Cardiac septum (tissue), 1 donor: Measurements from ENCODE around the gene MZT1. TPM values are rescaled to one million over a fixed set of nuclear protein-coding genes. Genes with fewer than 3 reads are reported as not detected.
A peak's percentile ranks its signal among the peaks of the same experiment; 100 is the strongest.
"Not testable (repeated sequence)": the region's sequence is repeated elsewhere in the genome, so short reads cannot be mapped to it uniquely, and the experiment has no call there.

Source experiments
- DNase-seq: peaks from one replicate; pipeline ENCODE4 v3.0.0-alpha.2; 2020; ENCODE audit warnings: low spot score
- intact Hi-C: fragments of 100-400 bp; cut with DNase I; formaldehyde crosslinking; loops from one replicate; pipeline ENCODE4 v1.14.0; 2022
- long read RNA-seq: library from polyadenylated mRNA; unstranded; transcript quantifications from one replicate; pipeline ENCODE4 v2.0.0, GENCODE V29; 2021
- total RNA-seq: library from RNA; stranded (reverse); fragmentation: NEBNext Ultra II Directional; extraction: Animal tissue kit (Norgen Biotek cat#: 25700); gene quantifications from one replicate; pipeline ENCODE4 v1.2.1, GENCODE V29; 2021
- donor health status: DM: no; HTN: no; CAD: no.

Gene MZT1
- total RNA-seq = 7.4 TPM
- long read RNA-seq, transcript MZT1-201 (3 exons, 2,299 nt) = major isoform, 26 of 27 reads
- long read RNA-seq, partial matches to known transcripts = 1 of 27 reads
- long read RNA-seq, other reads (novel, unspliced or antisense) = 0 of 27 reads

DNA sequence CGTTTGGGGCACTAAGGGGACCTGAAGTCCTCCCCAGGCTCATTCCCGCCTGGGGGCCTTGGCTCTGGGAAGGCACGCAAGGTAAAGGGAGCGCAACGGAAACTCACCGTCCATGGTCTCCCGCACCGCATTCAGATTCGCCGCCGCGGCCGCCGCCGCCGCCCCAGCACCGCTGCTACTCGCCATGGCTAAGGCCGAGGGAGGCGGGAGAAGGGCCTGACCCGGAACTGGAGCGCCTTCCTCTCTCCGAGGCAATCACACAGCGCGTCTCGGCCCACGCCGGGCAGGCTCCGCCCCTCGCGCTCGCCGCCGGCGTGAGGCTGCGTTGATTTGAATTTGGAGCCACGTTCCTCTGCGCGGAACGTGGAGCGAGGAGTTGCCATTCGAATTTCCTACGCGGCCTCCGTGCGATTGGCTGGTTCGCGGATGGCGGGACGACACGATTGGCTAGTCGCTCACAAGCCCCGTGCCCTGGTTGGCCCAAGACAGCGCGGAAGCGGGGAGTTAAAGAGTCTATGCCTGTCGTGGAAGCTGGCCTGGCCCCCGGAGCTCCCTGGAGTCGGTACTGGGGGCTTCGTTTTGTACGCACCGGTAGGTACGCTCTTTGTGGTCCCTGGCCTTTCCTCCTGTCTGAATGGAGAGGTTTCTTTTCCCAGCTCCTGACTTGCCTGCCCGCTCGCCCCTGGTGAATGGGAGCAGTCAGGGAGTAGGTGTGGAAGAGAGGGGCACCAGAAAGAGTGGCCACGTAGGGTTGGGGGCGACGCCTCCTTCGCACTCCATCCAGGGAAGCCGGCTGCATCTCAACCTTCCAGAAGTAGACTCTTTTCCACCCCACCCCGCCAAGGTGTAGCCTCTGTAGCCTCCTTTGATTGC, at the start of gene MZT1, which contains the start of gene BORA:
Gene MZT1 (minus strand): TSS at position 213 of the 873 bp plus-strand sequence. CDS start 27 bp downstream, at position 186.
Gene BORA (plus strand): TSS at position 507 of the 873 bp plus-strand sequence. CDS start 1,018 bp downstream, outside the sequence.
- intact Hi-C loops = loop anchor here (5.0 kb wide), 1 partner anchor 55 kb away; the partner anchor contains the start of genes DIS3 and PIBF1
- peak; percentile 98 for DNase-seq

GRCh38 chr13:72774019-72774418, 46.6 kb upstream of the MZT1 start:
- no peak for DNase-seq
- intact Hi-C loops = no loop called here

GRCh38 chr13:72763411-72763810, 36.0 kb upstream of the MZT1 start:
- no peak for DNase-seq
- intact Hi-C loops = no loop called here

DNA sequence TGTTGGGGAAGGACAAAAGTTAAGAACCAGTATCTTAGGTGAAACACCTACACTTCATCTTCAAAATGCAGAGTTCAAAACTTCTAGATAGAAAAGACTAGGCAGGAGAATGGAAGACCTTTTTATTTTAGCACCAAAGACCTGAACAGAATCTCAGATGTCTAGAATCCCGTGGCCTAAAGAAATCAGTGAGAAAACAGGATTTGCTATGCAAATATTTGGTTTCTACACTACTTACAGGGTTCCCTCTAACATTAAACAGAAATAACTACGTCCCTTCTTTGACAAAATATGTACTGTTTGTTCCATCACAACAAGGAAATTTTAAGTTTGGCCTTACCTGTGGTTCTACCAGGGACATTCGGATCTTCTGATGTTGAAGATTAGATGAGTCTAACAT, 32.8 kb upstream of the MZT1 start:
- intact Hi-C loops = no loop called here
- DNase-seq = no peak

DNA sequence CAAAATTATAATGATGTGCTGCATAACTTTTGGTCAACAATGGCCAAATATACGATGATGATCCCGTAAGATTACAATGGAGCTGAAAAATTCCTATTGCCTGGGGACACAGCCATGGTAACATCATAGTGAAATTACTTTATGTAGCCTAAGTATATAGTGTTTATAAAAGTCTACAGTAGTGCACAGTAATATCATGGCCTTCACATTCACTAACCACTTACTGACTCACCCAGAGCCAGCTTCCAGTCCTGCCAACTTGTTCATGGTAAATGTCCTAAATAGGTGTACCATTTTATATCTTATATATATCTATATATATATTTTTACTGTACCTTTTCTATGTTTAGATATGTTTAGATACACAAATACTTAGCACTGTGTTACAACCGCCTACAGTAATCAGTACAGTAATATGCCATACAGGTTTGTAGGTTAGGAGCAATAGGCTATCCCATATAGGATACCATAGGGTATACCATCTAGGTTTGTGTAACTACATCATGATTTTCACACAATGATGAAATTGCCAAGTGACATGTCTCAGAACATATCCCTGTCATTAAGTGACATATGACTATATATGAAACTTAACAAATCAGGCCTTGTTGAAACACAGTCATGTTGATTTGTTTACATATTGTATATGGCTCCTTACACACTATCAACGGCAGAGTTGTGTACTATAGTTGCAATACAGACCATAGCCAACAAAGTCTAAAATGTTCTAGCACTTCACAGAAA, 30.5 kb upstream of the MZT1 start:
- intact Hi-C loops = no loop called here
- no peak for DNase-seq

DNA sequence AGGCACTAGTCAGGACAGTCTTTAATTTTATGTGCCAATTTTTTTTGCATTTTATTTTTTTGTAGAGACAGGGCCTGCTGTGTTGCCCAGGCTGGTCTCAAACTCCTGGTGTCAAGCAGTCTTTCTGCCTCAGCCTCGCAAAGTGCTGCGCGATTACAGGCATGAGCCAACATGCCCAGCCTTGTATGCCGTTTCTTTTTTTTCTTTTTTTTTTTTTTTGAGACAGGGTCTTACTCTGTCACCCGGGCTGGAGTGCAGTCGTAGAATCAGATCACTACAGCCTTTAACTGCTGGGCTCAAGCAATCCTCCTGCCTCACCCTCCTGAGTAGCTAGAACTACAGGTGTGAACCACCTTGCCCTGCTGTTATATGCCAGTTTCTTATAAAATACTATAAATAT, 26.7 kb upstream of the MZT1 start:
- intact Hi-C loops = no loop called here
- DNase-seq = no peak

GRCh38 chr13:72751220-72751619, 23.8 kb upstream of the MZT1 start:
- intact Hi-C loops = no loop called here
- no peak for DNase-seq

DNA sequence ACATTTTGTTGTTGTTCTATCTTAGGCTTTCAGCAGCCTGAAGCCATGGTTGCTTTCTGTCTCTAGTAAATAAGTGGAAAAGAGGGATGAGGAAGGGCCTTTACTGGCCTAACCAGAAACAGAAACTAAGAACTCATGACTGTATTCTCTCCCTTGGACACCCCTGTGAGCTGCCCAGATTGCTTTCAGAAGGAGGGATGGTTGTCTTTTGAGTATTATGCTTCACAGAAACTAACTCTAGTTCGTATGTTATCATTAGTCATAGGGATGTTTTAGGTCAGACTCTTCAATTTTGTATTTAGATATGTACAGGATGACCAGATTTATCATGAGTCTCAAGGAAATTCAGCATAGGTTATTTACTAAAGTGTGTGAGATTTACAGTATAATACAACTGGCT, 17.8 kb upstream of the MZT1 start:
- no peak for DNase-seq
- intact Hi-C loops = no loop called here

DNA sequence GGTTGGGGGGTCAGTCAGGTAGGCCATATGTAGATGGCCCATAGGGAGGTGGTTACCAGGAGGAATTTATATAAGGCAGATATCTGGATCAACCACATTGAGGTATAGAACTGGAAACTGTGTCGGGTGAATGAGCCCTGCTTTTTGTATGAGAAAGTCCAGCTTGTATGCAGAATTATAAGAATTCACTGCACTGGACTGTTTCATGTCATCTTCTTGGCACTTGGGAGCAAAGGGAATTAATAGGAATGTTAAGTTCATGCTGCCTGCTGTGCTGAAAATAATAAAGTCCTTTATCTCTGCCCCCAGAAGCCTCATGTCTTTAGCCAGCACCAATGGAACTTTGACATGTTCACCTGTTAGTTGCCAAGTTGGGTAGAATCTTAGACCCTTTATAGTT, 12.6 kb upstream of the MZT1 start:
- intact Hi-C loops = no loop called here
- DNase-seq = no peak

GRCh38 chr13:72737033-72737432, 9.6 kb upstream of the MZT1 start:
- intact Hi-C loops = no loop called here
- no peak for DNase-seq

- intact Hi-C loops = loop anchor here (5.0 kb wide), 1 partner anchor 54 kb away; the partner anchor contains the start of genes DIS3 and PIBF1
- no peak for DNase-seq
These were observed 819 bp upstream of the MZT1 start for GRCh38 chr13:72728290-72728605.

DNA sequence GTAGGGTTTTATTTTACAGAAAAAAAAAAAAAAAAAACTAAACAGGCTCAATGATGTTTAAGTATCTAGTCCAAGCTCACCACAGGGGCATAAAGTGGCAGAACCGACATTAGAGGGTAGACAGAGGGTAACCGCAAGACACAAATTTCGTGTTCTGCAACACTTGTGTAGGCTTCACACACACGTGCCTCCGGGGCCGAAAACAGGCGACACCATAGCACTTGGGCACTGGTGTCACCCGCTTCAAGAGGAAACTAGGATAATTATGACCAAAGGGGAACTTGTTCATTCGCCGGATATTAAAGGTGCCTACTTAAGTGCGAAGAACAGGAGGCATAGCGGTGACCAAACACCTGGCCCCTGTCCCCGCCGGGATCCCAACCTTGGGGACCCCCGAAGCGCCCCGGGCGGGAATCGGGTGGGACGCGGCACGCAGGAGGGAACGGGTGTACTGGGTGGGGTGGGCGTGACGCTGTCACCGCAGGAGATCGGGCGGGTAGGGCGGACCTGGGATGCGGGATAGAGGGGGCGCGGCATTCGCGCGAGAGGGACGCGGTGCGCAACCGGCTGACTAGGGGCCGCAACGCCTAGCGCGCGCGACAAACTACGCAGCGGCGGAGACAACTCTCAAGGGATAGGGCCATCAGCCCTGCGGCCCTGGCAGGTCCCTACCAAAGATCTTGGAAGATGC, 558 bp downstream of the MZT1 start:
- intact Hi-C loops = loop anchor here (5.0 kb wide), 1 partner anchor 55 kb away; the partner anchor contains the start of genes DIS3 and PIBF1
- DNase-seq = no peak

GRCh38 chr13:72726185-72726584, 1.2 kb downstream of the MZT1 start:
- intact Hi-C loops = loop anchor here (5.0 kb wide), 1 partner anchor 56 kb away; the partner anchor contains the start of genes DIS3 and PIBF1
- not testable (repeated sequence) for DNase-seq

GRCh38 chr13:72716776-72717175, 10.7 kb downstream of the MZT1 start:
- intact Hi-C loops = no loop called here
- no peak for DNase-seq

DNA sequence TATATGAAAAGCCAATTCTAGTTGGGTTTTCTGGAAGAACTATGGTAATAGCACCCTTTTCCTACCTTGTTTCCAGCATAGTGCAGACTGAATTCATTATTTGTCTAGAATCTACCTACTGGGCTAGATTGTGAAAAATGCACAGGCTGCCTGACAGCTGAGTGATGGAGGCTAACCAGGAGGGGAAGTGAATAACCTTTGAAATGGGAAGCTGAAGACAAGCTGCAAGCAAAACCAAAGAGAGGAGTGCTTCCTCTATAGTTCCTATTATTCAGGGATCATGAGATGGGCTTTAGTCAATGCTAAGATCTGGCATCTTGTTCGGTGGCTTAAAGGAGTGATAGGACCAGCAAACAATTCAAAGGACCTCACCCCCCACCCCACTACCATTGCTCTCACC, 26.9 kb downstream of the MZT1 start:
- DNase-seq = no peak
- intact Hi-C loops = no loop called here

- intact Hi-C loops = no loop called here
- no peak for DNase-seq
These were observed 29.3 kb downstream of the MZT1 start for GRCh38 chr13:72698164-72698563.

GRCh38 chr13:72696579-72696978, 30.9 kb downstream of the MZT1 start:
- intact Hi-C loops = no loop called here
- DNase-seq = no peak

DNA sequence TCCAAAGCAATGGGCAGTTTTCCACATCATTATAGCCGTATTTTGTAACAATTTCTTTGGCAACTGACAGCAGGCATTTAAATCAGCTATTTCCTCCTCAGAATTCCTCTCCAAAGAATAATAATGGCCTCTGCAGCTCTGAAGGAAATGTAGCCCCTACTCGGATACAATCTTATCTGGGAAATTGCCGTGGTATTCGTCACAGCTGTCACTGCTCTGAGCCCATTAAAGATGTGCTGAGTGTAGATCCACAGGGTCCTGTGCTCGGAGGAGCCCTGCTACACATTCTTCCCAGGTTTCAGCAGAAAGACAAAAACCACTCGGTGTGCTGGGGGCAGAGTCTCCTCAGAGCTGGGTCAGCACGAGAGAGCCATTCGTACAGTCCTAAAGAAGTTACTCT, 33.1 kb downstream of the MZT1 start:
- no peak for DNase-seq
- intact Hi-C loops = no loop called here

- DNase-seq = no peak
- intact Hi-C loops = no loop called here
These were observed 33.6 kb downstream of the MZT1 start for GRCh38 chr13:72693832-72694231.
